Measurements from ENCODE around the gene GTPBP1.

DNA sequence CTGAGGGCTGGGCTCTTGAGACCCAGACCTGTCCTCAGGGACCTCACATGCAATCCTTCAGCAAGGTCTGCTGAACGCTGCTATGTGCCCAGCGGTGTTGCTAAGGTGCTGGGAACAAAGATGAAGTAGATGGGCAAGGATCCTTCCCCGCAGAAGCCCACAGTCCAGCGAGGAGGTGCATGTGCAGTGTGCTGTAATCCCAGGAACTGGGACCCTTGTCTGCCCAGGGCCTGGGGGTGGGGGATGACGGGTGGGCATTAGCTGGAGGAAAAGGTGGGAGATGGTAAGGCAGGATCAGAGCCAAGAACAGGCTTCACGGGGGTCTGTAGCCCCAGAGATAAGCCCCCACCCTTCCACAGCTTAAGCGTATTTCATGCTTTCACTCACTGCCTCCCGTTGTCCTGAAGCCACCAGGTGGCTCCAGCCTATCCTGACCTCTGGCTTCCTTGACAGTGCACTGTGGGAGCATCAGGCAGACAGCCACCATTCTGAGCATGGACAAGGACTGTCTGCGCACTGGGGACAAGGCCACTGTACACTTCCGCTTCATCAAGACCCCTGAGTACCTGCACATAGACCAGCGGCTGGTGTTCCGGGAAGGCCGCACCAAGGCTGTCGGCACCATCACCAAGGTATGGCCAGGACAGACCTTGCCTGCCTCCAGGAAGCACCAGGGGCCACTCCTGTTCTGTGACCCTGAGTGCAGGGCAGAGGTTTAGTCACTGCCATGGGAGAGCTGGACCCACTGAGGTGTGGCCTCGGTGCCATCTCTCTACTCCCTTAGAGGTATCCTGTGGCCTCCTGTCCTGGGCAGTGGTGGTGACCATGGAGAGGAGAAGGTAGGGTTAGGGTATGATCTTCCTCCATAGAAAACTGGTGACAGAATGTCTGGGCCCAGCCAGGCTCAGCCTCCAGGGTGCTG lies 22.0 kb downstream of the GTPBP1 start:
- no peak for TF ChIP-seq POLR2A (IDR thresholded peaks at IDR 0.05)
- TF ChIP-seq POLR2AphosphoS5 (IDR thresholded peaks at IDR 0.05), result no peak
- TF ChIP-seq, protein P1, sequence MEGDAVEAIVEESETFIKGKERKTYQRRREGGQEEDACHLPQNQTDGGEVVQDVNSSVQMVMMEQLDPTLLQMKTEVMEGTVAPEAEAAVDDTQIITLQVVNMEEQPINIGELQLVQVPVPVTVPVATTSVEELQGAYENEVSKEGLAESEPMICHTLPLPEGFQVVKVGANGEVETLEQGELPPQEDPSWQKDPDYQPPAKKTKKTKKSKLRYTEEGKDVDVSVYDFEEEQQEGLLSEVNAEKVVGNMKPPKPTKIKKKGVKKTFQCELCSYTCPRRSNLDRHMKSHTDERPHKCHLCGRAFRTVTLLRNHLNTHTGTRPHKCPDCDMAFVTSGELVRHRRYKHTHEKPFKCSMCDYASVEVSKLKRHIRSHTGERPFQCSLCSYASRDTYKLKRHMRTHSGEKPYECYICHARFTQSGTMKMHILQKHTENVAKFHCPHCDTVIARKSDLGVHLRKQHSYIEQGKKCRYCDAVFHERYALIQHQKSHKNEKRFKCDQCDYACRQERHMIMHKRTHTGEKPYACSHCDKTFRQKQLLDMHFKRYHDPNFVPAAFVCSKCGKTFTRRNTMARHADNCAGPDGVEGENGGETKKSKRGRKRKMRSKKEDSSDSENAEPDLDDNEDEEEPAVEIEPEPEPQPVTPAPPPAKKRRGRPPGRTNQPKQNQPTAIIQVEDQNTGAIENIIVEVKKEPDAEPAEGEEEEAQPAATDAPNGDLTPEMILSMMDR (IDR thresholded peaks at IDR 0.05), result no peak

Measured in suprapubic skin (tissue), 4 donors.